Stomach smooth muscle (tissue), 2 donors: ENCODE measurements around the gene RAF1.
"Not testable (repeated sequence)": the region's sequence is repeated elsewhere in the genome, so short reads cannot be mapped to it uniquely, and the experiment has no call there.

ENCODE experiments used
- H3K27ac ChIP-seq: one replicate; pipeline ENCODE4 v1.7.0; 2013; ENCODE audit warnings: mild to moderate bottlenecking, low read length, inconsistent platforms
- H3K27me3 ChIP-seq, 2 donors: one replicate each; pipeline ENCODE4 v1.7.0; 2013; ENCODE audit warnings: low read length in 2 of 2; ENCODE audit not compliant: insufficient read depth in 2 of 2, control insufficient read depth in 1 of 2
- H3K36me3 ChIP-seq, 2 donors: one replicate each; pipeline ENCODE4 v1.7.0; 2013; ENCODE audit warnings: low read length in 2 of 2; ENCODE audit not compliant: control insufficient read depth in 2 of 2, insufficient read depth in 2 of 2
- H3K4me1 ChIP-seq: one replicate; pipeline ENCODE4 v1.7.0; 2013; ENCODE audit warnings: low read length; ENCODE audit not compliant: control insufficient read depth, insufficient read depth
- H3K4me3 ChIP-seq, 2 donors: one replicate each; pipeline ENCODE4 v1.7.0; 2013; ENCODE audit warnings: low read length in 2 of 2
- H3K9ac ChIP-seq, 2 donors: one replicate each; pipeline ENCODE4 v1.7.0; 2013; ENCODE audit warnings: low read length in 2 of 2, mild to moderate bottlenecking in 1 of 2
- H3K9me3 ChIP-seq, 2 donors: one replicate each; pipeline ENCODE4 v1.7.0; 2013; ENCODE audit warnings: low read length in 2 of 2; ENCODE audit not compliant: control insufficient read depth in 2 of 2
- donor health status: healthy.
- donor health status: Pancreatic carcinoma.

Gene RAF1

GRCh38 chr3:12638105-12638504, 25.8 kb downstream of the RAF1 start:
- no peaks in the 10 kb centered on the region for H3K36me3 ChIP-seq
- H3K4me1 ChIP-seq = peaks cover 2% of the 10 kb centered on the region
- no peak overlapping the region for H3K4me3 ChIP-seq

GRCh38 chr3:12633108-12633507, 30.8 kb downstream of the RAF1 start:
- Histone ChIP-seq H3K9me3 (no peaks in the 10 kb centered on the region), H3K4me1 (peaks cover 2% of the 10 kb centered on the region), H3K27me3 (no peaks in the 10 kb centered on the region), H3K36me3 (no peaks in the 10 kb centered on the region), H3K4me3 (no peak overlapping the region), H3K27ac (no peak overlapping the region), H3K9ac (no peak overlapping the region)

More at GRCh38 chr3:12638105-12638504, 25.8 kb downstream of the RAF1 start:
- no peak overlapping the region for H3K27ac ChIP-seq
- no peaks in the 10 kb centered on the region for H3K9me3 ChIP-seq
- H3K27me3 ChIP-seq = no peaks in the 10 kb centered on the region
- H3K9ac ChIP-seq = no peak overlapping the region

GRCh38 chr3:12632523-12632922, 31.4 kb downstream of the RAF1 start:
- no peaks in the 10 kb centered on the region for H3K9me3 ChIP-seq
- no peaks in the 10 kb centered on the region for H3K36me3 ChIP-seq
- no peak overlapping the region for H3K27ac ChIP-seq
- no peaks in the 10 kb centered on the region for H3K27me3 ChIP-seq
- H3K4me3 ChIP-seq = no peak overlapping the region
- no peak overlapping the region for H3K9ac ChIP-seq
- H3K4me1 ChIP-seq = no peaks in the 10 kb centered on the region

- not testable (repeated sequence) for H3K36me3 ChIP-seq, H3K27me3 ChIP-seq, H3K4me3 ChIP-seq, H3K4me1 ChIP-seq, H3K27ac ChIP-seq, H3K9me3 ChIP-seq, H3K9ac ChIP-seq
Observed at GRCh38 chr3:12630843-12631242, 33.1 kb downstream of the RAF1 start.

- Histone ChIP-seq H3K36me3 (no peaks in the 10 kb centered on the region), H3K4me1 (no peaks in the 10 kb centered on the region), H3K9ac (no peak overlapping the region), H3K27me3 (no peaks in the 10 kb centered on the region), H3K9me3 (no peaks in the 10 kb centered on the region), H3K4me3 (no peak overlapping the region), H3K27ac (no peak overlapping the region)
Observed at GRCh38 chr3:12630292-12630691, 33.6 kb downstream of the RAF1 start.

- H3K27ac ChIP-seq = no peak overlapping the region
- no peaks in the 10 kb centered on the region for H3K9me3 ChIP-seq
- H3K4me3 ChIP-seq = no peak overlapping the region
- H3K4me1 ChIP-seq = no peaks in the 10 kb centered on the region
- H3K36me3 ChIP-seq = no peaks in the 10 kb centered on the region
- no peak overlapping the region for H3K9ac ChIP-seq
- H3K27me3 ChIP-seq = no peaks in the 10 kb centered on the region
Observed at GRCh38 chr3:12629560-12629959, 34.4 kb downstream of the RAF1 start.

GRCh38 chr3:12628813-12629212, 35.1 kb downstream of the RAF1 start:
- no peaks in the 10 kb centered on the region for H3K4me1 ChIP-seq
- no peak overlapping the region for H3K27ac ChIP-seq

GRCh38 chr3:12627370-12627769, 36.5 kb downstream of the RAF1 start:
- H3K9ac ChIP-seq = no peak overlapping the region

More at GRCh38 chr3:12628813-12629212, 35.1 kb downstream of the RAF1 start:
- no peak overlapping the region for H3K4me3 ChIP-seq
- H3K9me3 ChIP-seq = no peaks in the 10 kb centered on the region
- H3K36me3 ChIP-seq = no peaks in the 10 kb centered on the region
- H3K9ac ChIP-seq = no peak overlapping the region
- H3K27me3 ChIP-seq = no peaks in the 10 kb centered on the region

GRCh38 chr3:12624964-12625363, 39.0 kb downstream of the RAF1 start:
- not testable (repeated sequence) for H3K4me1 ChIP-seq, H3K9me3 ChIP-seq, H3K9ac ChIP-seq, H3K27ac ChIP-seq, H3K36me3 ChIP-seq, H3K4me3 ChIP-seq, H3K27me3 ChIP-seq

More at GRCh38 chr3:12627370-12627769, 36.5 kb downstream of the RAF1 start:
- Histone ChIP-seq H3K27me3 (no peaks in the 10 kb centered on the region), H3K4me1 (no peaks in the 10 kb centered on the region), H3K4me3 (no peak overlapping the region), H3K27ac (no peak overlapping the region), H3K9me3 (no peaks in the 10 kb centered on the region), H3K36me3 (no peaks in the 10 kb centered on the region)

GRCh38 chr3:12624056-12624455, 39.9 kb downstream of the RAF1 start:
- H3K9me3 ChIP-seq = no peaks in the 10 kb centered on the region
- H3K4me1 ChIP-seq = peaks cover 3% of the 10 kb centered on the region
- no peak overlapping the region for H3K4me3 ChIP-seq
- no peaks in the 10 kb centered on the region for H3K36me3 ChIP-seq
- no peaks in the 10 kb centered on the region for H3K27me3 ChIP-seq
- no peak overlapping the region for H3K27ac ChIP-seq
- H3K9ac ChIP-seq = no peak overlapping the region

GRCh38 chr3:12622335-12622734, 41.6 kb downstream of the RAF1 start:
- Histone ChIP-seq H3K27me3 (no peaks in the 10 kb centered on the region), H3K9me3 (no peaks in the 10 kb centered on the region), H3K9ac (no peak overlapping the region), H3K27ac (no peak overlapping the region), H3K4me1 (peaks cover 3% of the 10 kb centered on the region), H3K4me3 (no peak overlapping the region), H3K36me3 (peaks cover 2 to 4% of the 10 kb centered on the region in 2 donors)
